RWPE1 (cell line): Measurements from ENCODE around the gene CHRM4.

Experiments
- CTCF ChIA-PET: fragments of 350-600 bp; sonication (Branson Sonifier 250); formaldehyde crosslinking; extraction: SDS; loops from one replicate; lab custom pipeline; 2021; lab: Yijun Ruan, JAX
- POLR2A ChIA-PET: fragments of 400-600 bp; formaldehyde crosslinking; extraction: SDS; loops from one replicate; lab custom pipeline; 2020; ENCODE audit warnings: antibody characterized with exemption; ENCODE audit not compliant: low non-redundant PET; lab: Yijun Ruan, JAX
- DNase-seq: peaks from one replicate; pipeline ENCODE4 v3.0.0; 2012; ENCODE audit warnings: low spot score
- H3K27ac ChIP-seq: fragments of 450-650 bp; 2 replicates; pipeline ENCODE4 v1.5.1; 2017
- TF ChIP-seq, protein P1 (sequence below): fragments of 450-650 bp; conservative IDR thresholded peaks from 2 replicates; pipeline ENCODE4 v1.5.1; 2017; ENCODE audit warnings: low read depth, mild to moderate bottlenecking

CHRM4 gene

DNA sequence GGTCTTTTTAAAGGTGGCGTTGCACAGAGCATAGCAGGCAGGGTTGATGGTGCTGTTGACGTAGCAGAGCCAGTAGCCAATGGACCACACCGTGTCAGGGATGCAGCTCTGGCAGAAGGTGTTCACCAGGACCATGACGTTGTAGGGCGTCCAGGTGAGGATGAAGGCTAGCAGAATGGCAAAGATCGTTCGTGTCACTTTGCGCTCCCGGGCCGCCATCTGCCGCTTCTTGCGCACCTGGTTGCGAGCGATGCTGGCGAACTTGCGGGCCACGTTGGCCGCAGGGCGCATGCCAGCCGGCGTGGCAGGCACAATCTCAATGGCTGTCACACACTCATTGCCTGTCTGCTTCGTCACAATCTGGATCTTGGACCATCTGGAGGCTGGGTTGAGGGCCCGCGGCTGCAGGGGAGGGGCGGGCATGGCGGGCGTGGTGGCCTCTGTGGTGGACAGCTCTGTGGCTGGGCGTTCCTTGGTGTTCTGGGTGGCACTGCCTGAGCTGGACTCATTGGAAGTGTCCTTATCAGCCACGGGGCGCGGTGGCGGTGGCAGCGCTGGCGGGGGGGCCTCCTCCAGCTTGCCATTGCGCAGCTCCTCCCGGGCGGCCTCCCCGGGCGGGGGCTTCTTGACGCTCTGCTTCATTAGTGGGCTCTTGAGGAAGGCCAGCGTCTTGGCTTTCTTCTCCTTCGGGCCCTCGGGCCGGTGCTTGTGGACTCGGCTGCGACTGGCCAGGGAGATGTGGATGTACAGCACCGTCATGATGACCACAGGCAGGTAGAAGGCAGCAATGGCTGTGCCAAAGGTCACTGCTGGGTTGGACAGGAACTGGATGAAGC, 6.2 kb downstream of the CHRM4 start:
- TF ChIP-seq, protein P1, sequence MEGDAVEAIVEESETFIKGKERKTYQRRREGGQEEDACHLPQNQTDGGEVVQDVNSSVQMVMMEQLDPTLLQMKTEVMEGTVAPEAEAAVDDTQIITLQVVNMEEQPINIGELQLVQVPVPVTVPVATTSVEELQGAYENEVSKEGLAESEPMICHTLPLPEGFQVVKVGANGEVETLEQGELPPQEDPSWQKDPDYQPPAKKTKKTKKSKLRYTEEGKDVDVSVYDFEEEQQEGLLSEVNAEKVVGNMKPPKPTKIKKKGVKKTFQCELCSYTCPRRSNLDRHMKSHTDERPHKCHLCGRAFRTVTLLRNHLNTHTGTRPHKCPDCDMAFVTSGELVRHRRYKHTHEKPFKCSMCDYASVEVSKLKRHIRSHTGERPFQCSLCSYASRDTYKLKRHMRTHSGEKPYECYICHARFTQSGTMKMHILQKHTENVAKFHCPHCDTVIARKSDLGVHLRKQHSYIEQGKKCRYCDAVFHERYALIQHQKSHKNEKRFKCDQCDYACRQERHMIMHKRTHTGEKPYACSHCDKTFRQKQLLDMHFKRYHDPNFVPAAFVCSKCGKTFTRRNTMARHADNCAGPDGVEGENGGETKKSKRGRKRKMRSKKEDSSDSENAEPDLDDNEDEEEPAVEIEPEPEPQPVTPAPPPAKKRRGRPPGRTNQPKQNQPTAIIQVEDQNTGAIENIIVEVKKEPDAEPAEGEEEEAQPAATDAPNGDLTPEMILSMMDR: no peak
- no peak overlapping the region for H3K27ac ChIP-seq
- ChIA-PET CTCF (no interaction called here), POLR2A (interaction anchor here (0.6 kb wide), 1 partner anchor 233 kb away, joined by 3 read pairs; no protein-coding TSS in a partner anchor)
- no peak for DNase-seq

DNA sequence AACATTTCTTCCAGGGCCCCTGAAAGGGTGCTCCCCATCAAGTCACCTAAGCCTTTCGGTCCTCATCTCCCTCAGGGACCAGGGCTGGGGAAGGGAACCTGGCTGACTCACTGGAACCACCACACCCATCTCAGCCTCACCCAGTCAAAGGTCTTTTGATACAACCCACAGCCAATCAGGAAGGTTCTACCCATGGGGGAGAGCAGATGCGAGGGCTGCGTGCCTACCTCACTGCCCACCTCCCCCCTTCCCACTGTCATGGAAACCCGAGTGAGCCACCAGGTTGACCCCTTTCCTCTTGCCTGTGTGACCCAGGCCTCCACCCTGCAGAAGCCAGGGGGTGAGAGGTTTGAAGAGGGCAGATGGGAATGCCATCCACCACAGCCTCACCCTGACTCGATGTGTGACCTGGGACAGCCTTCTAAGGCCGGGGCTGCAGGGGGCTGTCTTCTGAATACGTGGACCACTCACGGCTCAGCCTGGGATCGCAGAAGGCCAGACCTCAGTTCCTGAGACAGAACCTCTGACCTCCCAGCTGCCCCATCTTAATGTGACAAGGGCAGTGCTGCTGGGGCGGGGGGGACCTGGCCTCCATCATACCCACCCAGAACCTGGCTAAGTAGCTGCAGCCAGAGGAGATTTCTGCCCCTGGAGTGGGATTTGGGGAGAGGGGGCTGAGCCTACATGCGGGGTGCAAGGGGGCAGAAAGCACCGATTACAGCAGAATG, 7.4 kb downstream of the CHRM4 start:
- no peak overlapping the region for H3K27ac ChIP-seq
- ChIA-PET POLR2A (no interaction called here), CTCF (interaction anchor here (0.5 to 2.4 kb wide), 6 partner anchors 8 to 929 kb away, joined by 4 to 7 read pairs (median 5); no protein-coding TSS in a partner anchor)
- peak; percentile 67 for DNase-seq
- TF ChIP-seq, protein P1: no peak

DNA sequence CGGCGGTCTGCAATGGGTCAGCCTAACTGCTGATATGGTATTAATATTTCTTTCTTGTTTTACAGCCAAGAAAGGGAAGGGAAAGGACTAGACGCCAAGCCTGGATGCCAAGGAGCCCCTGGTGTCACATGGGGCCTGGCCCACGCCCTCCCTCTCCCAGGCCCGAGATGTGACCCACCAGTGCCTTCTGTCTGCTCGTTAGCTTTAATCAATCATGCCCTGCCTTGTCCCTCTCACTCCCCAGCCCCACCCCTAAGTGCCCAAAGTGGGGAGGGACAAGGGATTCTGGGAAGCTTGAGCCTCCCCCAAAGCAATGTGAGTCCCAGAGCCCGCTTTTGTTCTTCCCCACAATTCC, 8.2 kb downstream of the CHRM4 start:
- POLR2A ChIA-PET: interaction anchor here (0.6 kb wide), 1 partner anchor 46 kb away, joined by 7 read pairs; no protein-coding TSS in a partner anchor

DNA sequence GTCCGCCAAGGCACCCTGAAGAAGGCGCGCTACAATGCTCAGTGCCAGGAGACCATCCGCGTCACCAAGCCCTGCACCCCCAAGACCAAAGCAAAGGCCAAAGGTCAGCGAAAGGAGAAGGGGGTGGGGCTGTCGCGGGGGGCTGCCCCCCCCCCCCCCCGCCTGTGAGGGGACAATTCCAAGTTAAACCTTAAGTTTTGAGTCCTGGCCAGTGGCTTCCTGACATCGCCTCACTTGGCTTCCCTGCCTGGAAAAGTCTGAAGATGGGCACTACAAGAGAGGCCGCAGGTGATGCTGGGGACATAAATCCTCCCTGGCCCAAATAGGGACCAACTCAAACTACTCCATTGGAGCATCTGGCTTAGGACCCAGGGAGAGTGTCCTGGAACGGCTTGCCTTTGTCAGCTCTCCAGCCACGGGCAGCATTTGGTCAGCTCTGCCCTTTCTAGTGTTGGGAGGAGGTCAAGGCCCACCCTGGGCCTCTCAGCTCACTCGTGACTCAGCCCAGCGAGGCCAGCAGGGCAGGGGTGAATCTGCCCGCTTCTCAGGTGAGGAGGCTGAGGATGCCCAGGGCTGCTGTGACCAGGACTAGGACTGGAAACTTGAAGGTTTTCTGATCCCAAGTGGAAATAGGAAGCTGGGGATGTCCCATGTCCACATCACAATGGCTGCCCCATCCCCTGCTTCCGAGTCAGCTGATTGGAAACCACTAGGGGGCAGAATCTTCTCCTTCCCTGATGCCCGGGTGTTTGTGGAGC, 8.8 kb downstream of the CHRM4 start:
- DNase-seq: no peak
- TF ChIP-seq, protein P1: peak; percentile 42
- peak overlapping the region; percentile 78; the same call in 1 of the 2 replicates for H3K27ac ChIP-seq
- ChIA-PET CTCF (interaction anchor here (0.6 to 2.4 kb wide), 11 partner anchors 9 to 350 kb away, joined by 3 to 7 read pairs (median 4); no protein-coding TSS in a partner anchor), POLR2A (interaction anchor here (0.6 kb wide), 1 partner anchor 45 kb away, joined by 7 read pairs; no protein-coding TSS in a partner anchor)

More for the DNA sequence above, 8.2 kb downstream of the CHRM4 start:
- H3K27ac ChIP-seq: no peak overlapping the region
- no peak for DNase-seq
- CTCF ChIA-PET: interaction anchor here (0.5 to 2.4 kb wide), 10 partner anchors 9 to 930 kb away, joined by 3 to 7 read pairs (median 4); no protein-coding TSS in a partner anchor
- TF ChIP-seq, protein P1: peak; percentile 16; the same call in 1 of the 2 replicates

DNA sequence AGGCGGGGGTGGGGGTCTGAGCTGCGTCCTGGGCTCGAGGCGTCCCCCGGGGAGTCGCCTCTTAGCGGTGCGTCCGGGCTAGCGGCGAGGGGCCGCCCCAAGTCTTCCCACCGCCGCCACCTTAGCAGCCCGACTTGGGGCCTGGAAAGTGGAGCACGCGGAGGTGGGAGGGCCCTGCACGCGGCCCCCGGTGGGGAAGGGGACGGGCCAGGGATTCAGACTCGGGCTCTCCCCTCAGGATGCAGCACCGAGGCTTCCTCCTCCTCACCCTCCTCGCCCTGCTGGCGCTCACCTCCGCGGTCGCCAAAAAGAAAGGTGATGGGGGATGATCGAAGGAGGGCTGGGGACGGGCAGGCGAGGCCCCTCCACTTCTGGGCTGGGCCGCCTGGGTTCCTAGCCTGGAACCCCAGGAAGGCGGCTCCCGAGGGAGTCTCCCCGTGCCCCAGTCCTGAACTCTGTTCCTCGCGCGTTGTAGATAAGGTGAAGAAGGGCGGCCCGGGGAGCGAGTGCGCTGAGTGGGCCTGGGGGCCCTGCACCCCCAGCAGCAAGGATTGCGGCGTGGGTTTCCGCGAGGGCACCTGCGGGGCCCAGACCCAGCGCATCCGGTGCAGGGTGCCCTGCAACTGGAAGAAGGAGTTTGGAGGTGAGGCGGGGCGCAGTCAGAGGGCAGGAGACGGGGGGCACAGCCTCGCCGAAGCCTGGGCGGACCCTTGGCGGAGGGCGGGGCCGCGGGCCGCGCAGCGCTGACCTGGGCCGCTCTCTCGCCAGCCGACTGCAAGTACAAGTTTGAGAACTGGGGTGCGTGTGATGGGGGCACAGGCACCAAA, 9.5 kb downstream of the CHRM4 start:
- DNase-seq: no peak
- TF ChIP-seq, protein P1: no peak
- peak overlapping the region; percentile 78 for H3K27ac ChIP-seq
- POLR2A ChIA-PET: no interaction called here
- CTCF ChIA-PET: interaction anchor here (0.6 to 2.4 kb wide), 3 partner anchors 134 to 351 kb away, joined by 3 to 7 read pairs (median 4); no protein-coding TSS in a partner anchor
